HG02852 (cell line): ENCODE data around the gene ZBTB7C.

Experiments used
- ATAC-seq: cut with Tn5 transposase; IDR thresholded peaks from one replicate; pipeline ENCODE4 v1.9.1; 2021; ENCODE audit warnings: mild to moderate bottlenecking, moderate library complexity; ENCODE audit not compliant: unreplicated experiment

Gene ZBTB7C

GRCh38 chr18:48152549-48152948 is 256.6 kb downstream of the ZBTB7C start:
- ATAC-seq = no peak

GRCh38 chr18:48151421-48152065 is 257.6 kb downstream of the ZBTB7C start:
- ATAC-seq = no peak

- ATAC-seq = no peak
Measured at GRCh38 chr18:48149020-48149685, 260.0 kb downstream of the ZBTB7C start.

- ATAC-seq = no peak
Measured at GRCh38 chr18:48142994-48143393, 266.2 kb downstream of the ZBTB7C start.

- no peak for ATAC-seq
Measured at GRCh38 chr18:48142353-48142752, 266.8 kb downstream of the ZBTB7C start.

GRCh38 chr18:48140731-48141130 is 268.5 kb downstream of the ZBTB7C start:
- ATAC-seq = no peak

- ATAC-seq = no peak
Measured at GRCh38 chr18:48139431-48140347, 269.5 kb downstream of the ZBTB7C start.

GRCh38 chr18:48138660-48139430 is 270.3 kb downstream of the ZBTB7C start:
- no peak for ATAC-seq

- no peak for ATAC-seq
Measured at GRCh38 chr18:48138210-48138609, 271.0 kb downstream of the ZBTB7C start.

- ATAC-seq = no peak
Measured at GRCh38 chr18:48137374-48138081, 271.7 kb downstream of the ZBTB7C start.

GRCh38 chr18:48136827-48137373 is 272.3 kb downstream of the ZBTB7C start:
- no peak for ATAC-seq

- ATAC-seq = no peak
Measured at GRCh38 chr18:48136051-48136826, 272.9 kb downstream of the ZBTB7C start.

GRCh38 chr18:48135436-48135966 is 273.7 kb downstream of the ZBTB7C start:
- no peak for ATAC-seq

GRCh38 chr18:48134609-48135008 is 274.6 kb downstream of the ZBTB7C start:
- no peak for ATAC-seq

- no peak for ATAC-seq
Measured at GRCh38 chr18:48133671-48134251, 275.4 kb downstream of the ZBTB7C start.

- ATAC-seq = no peak
Measured at GRCh38 chr18:48132797-48133655, 276.2 kb downstream of the ZBTB7C start.

- ATAC-seq = no peak
Measured at GRCh38 chr18:48131042-48131441, 278.1 kb downstream of the ZBTB7C start.
